Measurements from ENCODE around the gene DUT.

Gene DUT

GRCh38 chr15:48352474-48353072, 21.3 kb downstream of the DUT start:
- Histone ChIP-seq H3K79me2 (ENCODE audit: control insufficient read depth, insufficient read depth, low read length, unreplicated experiment) (no peaks in the 10 kb centered on the region), H2AFZ (ENCODE audit: low read length, unreplicated experiment) (no peak overlapping the region), H3K36me3 (ENCODE audit: insufficient read depth, low read length) (no peaks in the 10 kb centered on the region), H3K27me3 (ENCODE audit: insufficient read depth, low read length) (no peaks in the 10 kb centered on the region), H3K4me1 (ENCODE audit: control insufficient read depth, insufficient read depth, low read length, unreplicated experiment) (peaks cover 16% of the 10 kb centered on the region), H3K27ac (ENCODE audit: low read depth, low read length) (no peak overlapping the region), H3K4me3 (ENCODE audit: low read depth, low read length) (peak overlapping the region; percentile 55)

- H2AFZ ChIP-seq (ENCODE audit: low read length, unreplicated experiment) = peak overlapping the region; percentile 89
- H3K27me3 ChIP-seq (ENCODE audit: insufficient read depth, low read length) = no peaks in the 10 kb centered on the region
- peaks cover 30% of the 10 kb centered on the region for H3K4me1 ChIP-seq (ENCODE audit: control insufficient read depth, insufficient read depth, low read length, unreplicated experiment)
- H3K79me2 ChIP-seq (ENCODE audit: control insufficient read depth, insufficient read depth, low read length, unreplicated experiment) = no peaks in the 10 kb centered on the region
- H3K36me3 ChIP-seq (ENCODE audit: insufficient read depth, low read length) = no peaks in the 10 kb centered on the region
- H3K27ac ChIP-seq (ENCODE audit: low read depth, low read length) = peak overlapping the region; percentile 85
- peak overlapping the region; percentile 38; the same call in 1 of the 2 replicates for H3K4me3 ChIP-seq (ENCODE audit: low read depth, low read length)
Measured at GRCh38 chr15:48354694-48355303, 23.6 kb downstream of the DUT start.

- Histone ChIP-seq H3K27ac (ENCODE audit: low read depth, low read length) (peak overlapping the region; percentile 85), H3K4me3 (ENCODE audit: low read depth, low read length) (peak overlapping the region; percentile 38; the same call in 1 of the 2 replicates), H3K79me2 (ENCODE audit: control insufficient read depth, insufficient read depth, low read length, unreplicated experiment) (no peaks in the 10 kb centered on the region), H2AFZ (ENCODE audit: low read length, unreplicated experiment) (peak overlapping the region; percentile 89), H3K36me3 (ENCODE audit: insufficient read depth, low read length) (no peaks in the 10 kb centered on the region), H3K27me3 (ENCODE audit: insufficient read depth, low read length) (no peaks in the 10 kb centered on the region), H3K4me1 (ENCODE audit: control insufficient read depth, insufficient read depth, low read length, unreplicated experiment) (peaks cover 30% of the 10 kb centered on the region)
Measured at GRCh38 chr15:48355377-48355776, 24.1 kb downstream of the DUT start.

- Histone ChIP-seq H3K79me2 (ENCODE audit: control insufficient read depth, insufficient read depth, low read length, unreplicated experiment) (no peaks in the 10 kb centered on the region), H2AFZ (ENCODE audit: low read length, unreplicated experiment) (peak overlapping the region; percentile 48), H3K27me3 (ENCODE audit: insufficient read depth, low read length) (no peaks in the 10 kb centered on the region), H3K27ac (ENCODE audit: low read depth, low read length) (peak overlapping the region; percentile 85), H3K36me3 (ENCODE audit: insufficient read depth, low read length) (no peaks in the 10 kb centered on the region), H3K4me1 (ENCODE audit: control insufficient read depth, insufficient read depth, low read length, unreplicated experiment) (peaks cover 34% of the 10 kb centered on the region), H3K4me3 (ENCODE audit: low read depth, low read length) (peak overlapping the region; percentile 60)
Measured at GRCh38 chr15:48358229-48359152, 27.3 kb downstream of the DUT start.

GRCh38 chr15:48360841-48361240, 29.6 kb downstream of the DUT start:
- H3K79me2 ChIP-seq (ENCODE audit: control insufficient read depth, insufficient read depth, low read length, unreplicated experiment) = no peaks in the 10 kb centered on the region
- H2AFZ ChIP-seq (ENCODE audit: low read length, unreplicated experiment) = no peak overlapping the region
- peaks cover 18% of the 10 kb centered on the region for H3K4me1 ChIP-seq (ENCODE audit: control insufficient read depth, insufficient read depth, low read length, unreplicated experiment)
- no peaks in the 10 kb centered on the region for H3K27me3 ChIP-seq (ENCODE audit: insufficient read depth, low read length)
- no peaks in the 10 kb centered on the region for H3K36me3 ChIP-seq (ENCODE audit: insufficient read depth, low read length)
- no peak overlapping the region for H3K4me3 ChIP-seq (ENCODE audit: low read depth, low read length)
- H3K27ac ChIP-seq (ENCODE audit: low read depth, low read length) = peak overlapping the region; percentile 85; the same call in 1 of the 2 replicates

GRCh38 chr15:48361685-48362084, 30.5 kb downstream of the DUT start:
- peaks cover 18% of the 10 kb centered on the region for H3K4me1 ChIP-seq (ENCODE audit: control insufficient read depth, insufficient read depth, low read length, unreplicated experiment)
- H3K27ac ChIP-seq (ENCODE audit: low read depth, low read length) = peak overlapping the region; percentile 62
- H3K36me3 ChIP-seq (ENCODE audit: insufficient read depth, low read length) = no peaks in the 10 kb centered on the region
- H3K4me3 ChIP-seq (ENCODE audit: low read depth, low read length) = no peak overlapping the region
- no peaks in the 10 kb centered on the region for H3K27me3 ChIP-seq (ENCODE audit: insufficient read depth, low read length)
- H3K79me2 ChIP-seq (ENCODE audit: control insufficient read depth, insufficient read depth, low read length, unreplicated experiment) = no peaks in the 10 kb centered on the region
- H2AFZ ChIP-seq (ENCODE audit: low read length, unreplicated experiment) = no peak overlapping the region

- no peaks in the 10 kb centered on the region for H3K27me3 ChIP-seq (ENCODE audit: insufficient read depth, low read length)
- H3K27ac ChIP-seq (ENCODE audit: low read depth, low read length) = no peak overlapping the region
Measured at GRCh38 chr15:48363474-48363873, 32.2 kb downstream of the DUT start.

GRCh38 chr15:48365575-48365974, 34.3 kb downstream of the DUT start:
- Histone ChIP-seq H3K4me1 (ENCODE audit: control insufficient read depth, insufficient read depth, low read length, unreplicated experiment) (peaks cover 9% of the 10 kb centered on the region), H3K4me3 (ENCODE audit: low read depth, low read length) (no peak overlapping the region), H3K79me2 (ENCODE audit: control insufficient read depth, insufficient read depth, low read length, unreplicated experiment) (no peaks in the 10 kb centered on the region), H3K27ac (ENCODE audit: low read depth, low read length) (no peak overlapping the region), H3K27me3 (ENCODE audit: insufficient read depth, low read length) (no peaks in the 10 kb centered on the region), H3K36me3 (ENCODE audit: insufficient read depth, low read length) (no peaks in the 10 kb centered on the region), H2AFZ (ENCODE audit: low read length, unreplicated experiment) (no peak overlapping the region)

More at GRCh38 chr15:48363474-48363873, 32.2 kb downstream of the DUT start:
- no peak overlapping the region for H3K4me3 ChIP-seq (ENCODE audit: low read depth, low read length)
- H2AFZ ChIP-seq (ENCODE audit: low read length, unreplicated experiment) = no peak overlapping the region
- H3K36me3 ChIP-seq (ENCODE audit: insufficient read depth, low read length) = no peaks in the 10 kb centered on the region
- H3K4me1 ChIP-seq (ENCODE audit: control insufficient read depth, insufficient read depth, low read length, unreplicated experiment) = peaks cover 15% of the 10 kb centered on the region
- no peaks in the 10 kb centered on the region for H3K79me2 ChIP-seq (ENCODE audit: control insufficient read depth, insufficient read depth, low read length, unreplicated experiment)

GRCh38 chr15:48366584-48367312, 35.5 kb downstream of the DUT start:
- Histone ChIP-seq H3K4me1 (ENCODE audit: control insufficient read depth, insufficient read depth, low read length, unreplicated experiment) (peaks cover 12% of the 10 kb centered on the region), H3K79me2 (ENCODE audit: control insufficient read depth, insufficient read depth, low read length, unreplicated experiment) (no peaks in the 10 kb centered on the region), H3K27ac (ENCODE audit: low read depth, low read length) (no peak overlapping the region), H3K27me3 (ENCODE audit: insufficient read depth, low read length) (no peaks in the 10 kb centered on the region), H3K36me3 (ENCODE audit: insufficient read depth, low read length) (no peaks in the 10 kb centered on the region), H3K4me3 (ENCODE audit: low read depth, low read length) (no peak overlapping the region), H2AFZ (ENCODE audit: low read length, unreplicated experiment) (no peak overlapping the region)

GRCh38 chr15:48367483-48367882, 36.3 kb downstream of the DUT start:
- H3K4me3 ChIP-seq (ENCODE audit: low read depth, low read length) = no peak overlapping the region
- no peaks in the 10 kb centered on the region for H3K79me2 ChIP-seq (ENCODE audit: control insufficient read depth, insufficient read depth, low read length, unreplicated experiment)
- no peak overlapping the region for H2AFZ ChIP-seq (ENCODE audit: low read length, unreplicated experiment)
- H3K27me3 ChIP-seq (ENCODE audit: insufficient read depth, low read length) = no peaks in the 10 kb centered on the region
- H3K4me1 ChIP-seq (ENCODE audit: control insufficient read depth, insufficient read depth, low read length, unreplicated experiment) = peaks cover 12% of the 10 kb centered on the region
- H3K36me3 ChIP-seq (ENCODE audit: insufficient read depth, low read length) = no peaks in the 10 kb centered on the region
- H3K27ac ChIP-seq (ENCODE audit: low read depth, low read length) = no peak overlapping the region

Measured in ACC112 (cell line).